Tibial artery (tissue), 4 donors: ENCODE measurements around the gene STRA6.

Source experiments
- DNase-seq, 2 donors: peaks; one replicate each; pipeline ENCODE4 v3.0.0-alpha.2; 2019
- H3K27ac ChIP-seq, 2 donors: fragments of 200-600 bp; sonication (generic) in 1 of 2; 1 replicate in 1 of 2; 2 replicates in 1 of 2; pipeline ENCODE4 v1.5.1; 2018 to 2019; ENCODE audit warnings: mild to moderate bottlenecking in 1 of 2
- H3K27me3 ChIP-seq, 2 donors: fragments of 200-600 bp; sonication (generic) in 1 of 2; one replicate each; pipeline versions ENCODE4 v1.5.1 to v1.6.0; 2016 to 2019
- H3K36me3 ChIP-seq, 3 donors: fragments of 200-600 bp; sonication (generic) in 2 of 3; one replicate each; pipeline ENCODE4 v1.5.1; 2016 to 2019; ENCODE audit warnings: mild to moderate bottlenecking in 2 of 3
- H3K4me1 ChIP-seq, 4 donors: fragments of 200-600 bp; sonication (generic) in 2 of 4; 1 replicate in 3 of 4; 2 replicates in 1 of 4; pipeline ENCODE4 v1.5.1; 2016 to 2019
- H3K4me3 ChIP-seq, 2 donors: fragments of 200-600 bp; sonication (generic) in 1 of 2; 1 replicate in 1 of 2; 2 replicates in 1 of 2; pipeline ENCODE4 v1.5.1; 2018 to 2019; ENCODE audit warnings: mild to moderate bottlenecking in 2 of 2
- H3K9me3 ChIP-seq, 3 donors: fragments of 200-600 bp; sonication (generic) in 1 of 3; one replicate each; pipeline ENCODE4 v1.5.1; 2016 to 2019
- CTCF ChIP-seq, 2 experiments: fragments of 200-600 bp in 1 of 2; fragments of 450-650 bp in 1 of 2; IDR thresholded peaks; one replicate each; pipeline ENCODE4 v1.5.1; 2017 to 2019; ENCODE audit warnings: antibody characterized with exemption in 2 of 2, mild to moderate bottlenecking in 1 of 2, moderate library complexity in 1 of 2
- intact Hi-C: fragments of 100-400 bp; cut with DNase I; formaldehyde crosslinking; loops from one replicate; pipeline ENCODE4 v1.15.0; 2023; ENCODE audit warnings: low total_unique reads

Gene STRA6

GRCh38 chr15:74202452-74203401 is at the start of gene STRA6:
Gene STRA6, minus strand, starts transcription at chr15:74202787. Its CDS starts 520 bp downstream, at chr15:74202267.
- DNase-seq, result no peak

GRCh38 chr15:74252291-74252690 is 49.7 kb upstream of the STRA6 start:
- intact Hi-C loops, result no loop called here
- H3K4me3 ChIP-seq, result no peak overlapping the region
- no peak for DNase-seq

More at GRCh38 chr15:74202452-74203401, at the start of gene STRA6:
- no peak for TF ChIP-seq CTCF (IDR thresholded peaks at IDR 0.05)
- no peaks in the 10 kb centered on the region for H3K27me3 ChIP-seq
- H3K27ac ChIP-seq, result peak within 1 kb of the TSS in 1 of 2 donors; percentile 27
- no peaks in the 10 kb centered on the region for H3K36me3 ChIP-seq
- no peak within 1 kb of the TSS for H3K4me3 ChIP-seq
- peaks cover 0 to 55% (median 37%) of the 10 kb centered on the region in 4 donors for H3K4me1 ChIP-seq
- intact Hi-C loops, result no loop called here
- no peaks in the 10 kb centered on the region for H3K9me3 ChIP-seq

GRCh38 chr15:74251131-74251811 is 48.7 kb upstream of the STRA6 start:
- peaks cover 0 to 6% of the 10 kb centered on the region in 2 donors for H3K27me3 ChIP-seq

More at GRCh38 chr15:74252291-74252690, 49.7 kb upstream of the STRA6 start:
- Histone ChIP-seq H3K9me3 (no peaks in the 10 kb centered on the region), H3K27me3 (peaks cover 0 to 9% of the 10 kb centered on the region in 2 donors), H3K4me1 (peaks cover 0 to 29% (median 16%) of the 10 kb centered on the region in 4 donors), H3K36me3 (no peaks in the 10 kb centered on the region), H3K27ac (no peak overlapping the region)
- no peak for TF ChIP-seq CTCF (IDR thresholded peaks at IDR 0.05)

GRCh38 chr15:74250266-74250665 is 47.7 kb upstream of the STRA6 start:
- Histone ChIP-seq H3K36me3 (no peaks in the 10 kb centered on the region), H3K9me3 (no peaks in the 10 kb centered on the region), H3K4me1 (peaks cover 0 to 35% (median 21%) of the 10 kb centered on the region in 4 donors), H3K4me3 (no peak overlapping the region), H3K27ac (peak overlapping the region; percentile 8 to 42), H3K27me3 (peaks cover 0 to 6% of the 10 kb centered on the region in 2 donors)
- DNase-seq, result no peak
- intact Hi-C loops, result no loop called here
- no peak for TF ChIP-seq CTCF (IDR thresholded peaks at IDR 0.05)

More at GRCh38 chr15:74251131-74251811, 48.7 kb upstream of the STRA6 start:
- peaks cover 0 to 29% (median 16%) of the 10 kb centered on the region in 4 donors for H3K4me1 ChIP-seq
- H3K36me3 ChIP-seq, result no peaks in the 10 kb centered on the region
- no peak for TF ChIP-seq CTCF (IDR thresholded peaks at IDR 0.05)
- peak; percentile 59 to 90 for DNase-seq
- H3K27ac ChIP-seq, result peak overlapping the region; percentile 8 to 42
- intact Hi-C loops, result no loop called here
- H3K4me3 ChIP-seq, result no peak overlapping the region
- H3K9me3 ChIP-seq, result no peaks in the 10 kb centered on the region

- H3K9me3 ChIP-seq, result no peaks in the 10 kb centered on the region
- H3K36me3 ChIP-seq, result no peaks in the 10 kb centered on the region
- DNase-seq, result no peak
- TF ChIP-seq CTCF (IDR thresholded peaks at IDR 0.05), result no peak
- H3K4me3 ChIP-seq, result peak overlapping the region in 1 of 2 donors; percentile 9
- H3K27ac ChIP-seq, result no peak overlapping the region
- intact Hi-C loops, result no loop called here
- H3K27me3 ChIP-seq, result peaks cover 0 to 13% of the 10 kb centered on the region in 2 donors
- H3K4me1 ChIP-seq, result peaks cover 0 to 44% (median 29%) of the 10 kb centered on the region in 4 donors
Measured at GRCh38 chr15:74245342-74245931, 42.9 kb upstream of the STRA6 start.
